ENCODE measurements around the gene ADORA2A.

Gene ADORA2A

DNA sequence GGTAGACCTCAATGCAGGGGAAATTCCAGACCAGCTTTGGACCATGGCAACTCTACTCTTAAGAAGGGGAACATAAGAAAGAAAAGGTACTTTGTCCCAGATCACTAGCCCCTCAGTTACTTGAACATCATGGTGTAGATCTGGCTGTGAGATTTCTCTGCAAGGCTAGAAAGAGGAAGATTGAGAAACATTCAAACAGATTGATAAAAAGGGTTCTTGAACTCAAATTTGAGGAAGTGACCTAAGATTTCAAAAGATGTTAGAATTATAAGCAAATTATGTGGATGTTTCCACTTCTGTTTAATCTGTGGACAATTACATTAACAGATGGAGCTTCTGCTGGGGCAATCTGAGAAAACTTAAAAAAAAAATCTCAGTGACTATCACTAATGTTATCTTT lies 45.9 kb downstream of the ADORA2A start:
- Histone ChIP-seq H3K4me1 (ENCODE audit: low read length) (no peaks in the 10 kb centered on the region), H3K9me2 (replicated peaks; ENCODE audit: insufficient read depth, low read length) (no peaks in the 10 kb centered on the region), H2AFZ (ENCODE audit: low read length) (no peak overlapping the region), H3K79me2 (ENCODE audit: low read length) (no peaks in the 10 kb centered on the region), H4K20me1 (ENCODE audit: insufficient read depth, low read length) (no peaks in the 10 kb centered on the region), H3K36me3 (replicated peaks; ENCODE audit: insufficient read depth, low read length) (no peaks in the 10 kb centered on the region), H3F3A (ENCODE audit: insufficient read depth, low read length) (no peaks in the 10 kb centered on the region), H3K4me3 (ENCODE audit: low read length) (no peak overlapping the region), H3K9ac (ENCODE audit: low read length) (no peak overlapping the region), H3K9me3 (replicated peaks; ENCODE audit: insufficient read depth, low read length) (no peaks in the 10 kb centered on the region), H3K4me2 (ENCODE audit: low read depth, low read length) (no peak overlapping the region), H3K27ac (ENCODE audit: low read length) (no peak overlapping the region), H3K27me3 (replicated peaks; ENCODE audit: insufficient read depth, low read length) (no peaks in the 10 kb centered on the region)
- TF ChIP-seq EZH2 (optimal IDR thresholded peaks at IDR 0.05; ENCODE audit: low read depth, low read length) (no peak), CTCF (IDR thresholded peaks at IDR 0.05; ENCODE audit: low read length) (no peak)
- no peak for DNase-seq

GRCh38 chr22:24474221-24474620 lies 46.8 kb downstream of the ADORA2A start:
- Histone ChIP-seq H3K79me2 (ENCODE audit: low read length) (no peaks in the 10 kb centered on the region), H3K36me3 (replicated peaks; ENCODE audit: insufficient read depth, low read length) (no peaks in the 10 kb centered on the region), H3K4me3 (ENCODE audit: low read length) (no peak overlapping the region), H2AFZ (ENCODE audit: low read length) (no peak overlapping the region), H3K27ac (ENCODE audit: low read length) (no peak overlapping the region), H3K27me3 (replicated peaks; ENCODE audit: insufficient read depth, low read length) (no peaks in the 10 kb centered on the region), H3F3A (ENCODE audit: insufficient read depth, low read length) (no peaks in the 10 kb centered on the region), H4K20me1 (ENCODE audit: insufficient read depth, low read length) (no peaks in the 10 kb centered on the region), H3K4me2 (ENCODE audit: low read depth, low read length) (no peak overlapping the region), H3K9ac (ENCODE audit: low read length) (no peak overlapping the region), H3K9me3 (replicated peaks; ENCODE audit: insufficient read depth, low read length) (no peaks in the 10 kb centered on the region), H3K4me1 (ENCODE audit: low read length) (no peaks in the 10 kb centered on the region), H3K9me2 (replicated peaks; ENCODE audit: insufficient read depth, low read length) (no peaks in the 10 kb centered on the region)
- TF ChIP-seq EZH2 (optimal IDR thresholded peaks at IDR 0.05; ENCODE audit: low read depth, low read length) (no peak), EZH2phosphoT487 (IDR thresholded peaks at IDR 0.05; ENCODE audit: low read length) (no peak), CTCF (IDR thresholded peaks at IDR 0.05; ENCODE audit: low read length) (no peak)
- DNase-seq, result no peak

GRCh38 chr22:24474649-24475255 lies 47.4 kb downstream of the ADORA2A start:
- H3K4me3 ChIP-seq (ENCODE audit: low read length), result no peak overlapping the region
- H3K9ac ChIP-seq (ENCODE audit: low read length), result no peak overlapping the region
- H3K79me2 ChIP-seq (ENCODE audit: low read length), result no peaks in the 10 kb centered on the region
- no peaks in the 10 kb centered on the region for H3K9me2 ChIP-seq (replicated peaks; ENCODE audit: insufficient read depth, low read length)
- no peak for DNase-seq
- no peak overlapping the region for H2AFZ ChIP-seq (ENCODE audit: low read length)
- no peak overlapping the region for H3K27ac ChIP-seq (ENCODE audit: low read length)
- no peaks in the 10 kb centered on the region for H3F3A ChIP-seq (ENCODE audit: insufficient read depth, low read length)
- H3K9me3 ChIP-seq (replicated peaks; ENCODE audit: insufficient read depth, low read length), result no peaks in the 10 kb centered on the region
- no peaks in the 10 kb centered on the region for H3K36me3 ChIP-seq (replicated peaks; ENCODE audit: insufficient read depth, low read length)
- no peaks in the 10 kb centered on the region for H3K4me1 ChIP-seq (ENCODE audit: low read length)
- TF ChIP-seq EZH2 (optimal IDR thresholded peaks at IDR 0.05; ENCODE audit: low read depth, low read length) (no peak), CTCF (IDR thresholded peaks at IDR 0.05; ENCODE audit: low read length) (no peak), EZH2phosphoT487 (IDR thresholded peaks at IDR 0.05; ENCODE audit: low read length) (no peak)
- no peaks in the 10 kb centered on the region for H4K20me1 ChIP-seq (ENCODE audit: insufficient read depth, low read length)
- no peak overlapping the region for H3K4me2 ChIP-seq (ENCODE audit: low read depth, low read length)
- H3K27me3 ChIP-seq (replicated peaks; ENCODE audit: insufficient read depth, low read length), result no peaks in the 10 kb centered on the region

Data from MM.1S (cell line).